HFFc6 (cell line): ENCODE results near the gene NID2. TPM values are rescaled to one million over a fixed set of nuclear protein-coding genes. Genes with fewer than 3 reads are reported as not detected.

ENCODE experiments used
- DNase-seq: peaks from one replicate; pipeline ENCODE4 v3.0.0-alpha.2; 2018
- H3K27ac Mint-ChIP-seq: 2 replicates; pipeline ENCODE4 v1.8.0; 2020; ENCODE audit warnings: mild to moderate bottlenecking, mixed read lengths
- H3K27me3 Mint-ChIP-seq: 2 replicates; pipeline ENCODE4 v1.8.0; 2021; ENCODE audit warnings: mild to moderate bottlenecking, moderate library complexity, mixed read lengths; ENCODE audit not compliant: insufficient read depth
- H3K36me3 Mint-ChIP-seq: 2 replicates; pipeline ENCODE4 v1.8.0; 2021; ENCODE audit warnings: low read depth, mixed read lengths
- H3K4me1 Mint-ChIP-seq: 2 replicates; pipeline ENCODE4 v1.8.0; 2020; ENCODE audit warnings: low read depth, mixed read lengths
- H3K4me3 Mint-ChIP-seq: 2 replicates; pipeline ENCODE4 v1.8.0; 2020; ENCODE audit warnings: mild to moderate bottlenecking, moderate library complexity, mixed read lengths
- H3K9me3 Mint-ChIP-seq: 2 replicates; pipeline ENCODE4 v1.8.0; 2020; ENCODE audit warnings: mild to moderate bottlenecking, mixed read lengths
- CTCF ChIP-seq: fragments of 200-600 bp; sonication (generic); IDR thresholded peaks from 2 replicates; pipeline ENCODE4 v1.5.0; 2021; ENCODE audit warnings: antibody characterized with exemption, mild to moderate bottlenecking
- total RNA-seq, 6 experiments: library from RNA; stranded (reverse); fragmentation: NEBNext Ultra II Directional; extraction: Animal tissue kit (Norgen Biotek cat#: 25700); gene quantifications; 2 replicates in 1 of 6; 3 replicates in 5 of 6; pipeline ENCODE4 v1.2.3, GENCODE V29; 2021

The NID2 gene
- total RNA-seq, 6 experiments from 2014 or later, result 97.3 to 125 (median 113) TPM

GRCh38 chr14:52073251-52073650 is 4.4 kb upstream of the NID2 start:
- Mint-ChIP-seq H3K4me3 (peak overlapping the region; percentile 29; the same call in 1 of the 2 replicates), H3K27me3 (0 out of 2 replicates have a peak, but pooled peaks cover 1% of the 10 kb centered on the region), H3K27ac (peak overlapping the region; percentile 65), H3K4me1 (peaks cover 87% of the 10 kb centered on the region), H3K36me3 (peaks cover 4% of the 10 kb centered on the region; the same call in 1 of the 2 replicates), H3K9me3 (no peaks in the 10 kb centered on the region)
- TF ChIP-seq CTCF, result no peak
- no peak for DNase-seq

GRCh38 chr14:52072266-52072780 is 3.5 kb upstream of the NID2 start:
- Mint-ChIP-seq H3K4me1 (peaks cover 84% of the 10 kb centered on the region), H3K27ac (peak overlapping the region; percentile 65), H3K9me3 (no peaks in the 10 kb centered on the region), H3K27me3 (0 out of 2 replicates have a peak, but pooled peaks cover 2% of the 10 kb centered on the region), H3K4me3 (peak overlapping the region; percentile 6), H3K36me3 (peaks cover 12% of the 10 kb centered on the region)
- TF ChIP-seq CTCF, result no peak
- DNase-seq, result no peak

GRCh38 chr14:52071675-52072074 is 2.8 kb upstream of the NID2 start:
- no peaks in the 10 kb centered on the region for H3K9me3 Mint-ChIP-seq
- no peak for DNase-seq
- peaks cover 17% of the 10 kb centered on the region for H3K36me3 Mint-ChIP-seq
- H3K27ac Mint-ChIP-seq, result peak overlapping the region; percentile 18; the same call in 1 of the 2 replicates
- peaks cover 84% of the 10 kb centered on the region for H3K4me1 Mint-ChIP-seq
- peak overlapping the region; percentile 52; the same call in 1 of the 2 replicates for H3K4me3 Mint-ChIP-seq
- H3K27me3 Mint-ChIP-seq, result 0 out of 2 replicates have a peak, but pooled peaks cover 2% of the 10 kb centered on the region
- TF ChIP-seq CTCF, result peak; percentile 64

- H3K27ac Mint-ChIP-seq, result peak overlapping the region; percentile 86
- no peak for DNase-seq
- TF ChIP-seq CTCF, result no peak
- H3K4me1 Mint-ChIP-seq, result peaks cover 72% of the 10 kb centered on the region
- peaks cover 23% of the 10 kb centered on the region for H3K36me3 Mint-ChIP-seq
- H3K9me3 Mint-ChIP-seq, result no peaks in the 10 kb centered on the region
- H3K4me3 Mint-ChIP-seq, result peak overlapping the region; percentile 96
- 0 out of 2 replicates have a peak, but pooled peaks cover 2% of the 10 kb centered on the region for H3K27me3 Mint-ChIP-seq
These were observed 1.2 kb upstream of the NID2 start for GRCh38 chr14:52070051-52070431.

GRCh38 chr14:52069307-52070050 is 620 bp upstream of the NID2 start:
- Mint-ChIP-seq H3K27ac (peak overlapping the region; percentile 90), H3K4me1 (peaks cover 72% of the 10 kb centered on the region), H3K9me3 (no peaks in the 10 kb centered on the region), H3K4me3 (peak overlapping the region; percentile 96), H3K36me3 (peaks cover 29% of the 10 kb centered on the region), H3K27me3 (0 out of 2 replicates have a peak, but pooled peaks cover 2% of the 10 kb centered on the region)
- DNase-seq, result no peak
- TF ChIP-seq CTCF, result no peak
